Keratinocyte (primary cell): ENCODE results near the gene ADAMTS13. TPM values are rescaled to one million over a fixed set of nuclear protein-coding genes. Genes with fewer than 3 reads are reported as not detected.

Experiments used
- DNase-seq: peaks from one replicate; pipeline ENCODE4 v3.0.0-alpha.2; 2011; ENCODE audit warnings: low read depth, missing footprints, low spot score
- FAIRE-seq: peaks from 2 replicates; lab custom pipeline; 2011; peaks lifted over from hg19 to GRCh38; lab: Jason Lieb, UNC
- H2AFZ ChIP-seq: 2 replicates; pipeline ENCODE4 v1.6.0; 2012; ENCODE audit warnings: low read length, control low read depth, inconsistent platforms; ENCODE audit not compliant: control insufficient read depth
- H3K27ac ChIP-seq: 2 replicates; pipeline ENCODE4 v1.5.1; 2011; ENCODE audit warnings: low read length; ENCODE audit not compliant: control insufficient read depth, insufficient read depth
- H3K27me3 ChIP-seq: 3 replicates; pipeline ENCODE4 v1.6.0; 2011; ENCODE audit warnings: low read length; ENCODE audit not compliant: control insufficient read depth, insufficient read depth; ENCODE audit errors: extremely low read depth
- H3K36me3 ChIP-seq, 2 experiments: 2 replicates in 1 of 2; 3 replicates in 1 of 2; pipeline ENCODE4 v1.5.1; 2011; ENCODE audit warnings: low read length in 2 of 2, mild to moderate bottlenecking in 1 of 2; ENCODE audit not compliant: control insufficient read depth in 2 of 2, insufficient read depth in 2 of 2; ENCODE audit errors: extremely low read depth in 1 of 2
- H3K4me1 ChIP-seq: 3 replicates; pipeline ENCODE4 v1.5.1; 2011; ENCODE audit warnings: low read length; ENCODE audit not compliant: control insufficient read depth, insufficient read depth; ENCODE audit errors: extremely low read depth
- H3K4me2 ChIP-seq: 3 replicates; pipeline ENCODE4 v1.6.0; 2011; ENCODE audit warnings: low read depth, low read length; ENCODE audit not compliant: control insufficient read depth, insufficient read depth; ENCODE audit errors: extremely low read depth
- H3K4me3 ChIP-seq, 3 experiments: fragments of 200-600 bp in 1 of 3; sonication (generic) in 1 of 3; 2 replicates in 2 of 3; 3 replicates in 1 of 3; pipeline ENCODE4 v1.5.1; 2011 to 2016; ENCODE audit warnings: low read length in 3 of 3, mild to moderate bottlenecking in 3 of 3, control low read depth in 2 of 3, inconsistent platforms in 1 of 3, low read depth in 1 of 3, mixed read lengths in 1 of 3, mixed run types in 1 of 3, moderate library complexity in 1 of 3; ENCODE audit not compliant: control insufficient read depth in 2 of 3, insufficient read depth in 2 of 3; ENCODE audit errors: extremely low read depth in 1 of 3
- H3K79me2 ChIP-seq: 2 replicates; pipeline ENCODE4 v1.6.0; 2012; ENCODE audit warnings: low read length; ENCODE audit not compliant: control insufficient read depth, insufficient read depth
- H3K9ac ChIP-seq: 3 replicates; pipeline ENCODE4 v1.6.0; 2011; ENCODE audit warnings: low read length; ENCODE audit not compliant: control insufficient read depth, insufficient read depth; ENCODE audit errors: extremely low read depth
- H3K9me1 ChIP-seq: 3 replicates; pipeline ENCODE4 v1.6.0; 2011; ENCODE audit warnings: low read length; ENCODE audit not compliant: control insufficient read depth, insufficient read depth; ENCODE audit errors: extremely low read depth
- H3K9me3 ChIP-seq: 2 replicates; pipeline ENCODE4 v1.5.1; 2012; ENCODE audit warnings: low read depth, low read length; ENCODE audit not compliant: control insufficient read depth
- H4K20me1 ChIP-seq: 3 replicates; pipeline ENCODE4 v1.6.0; 2011; ENCODE audit warnings: low read length; ENCODE audit not compliant: control insufficient read depth, insufficient read depth; ENCODE audit errors: extremely low read depth
- CTCF ChIP-seq, 3 experiments: IDR thresholded peaks in 1 of 3; conservative IDR thresholded peaks in 1 of 3; optimal IDR thresholded peaks in 1 of 3; 2 replicates in 2 of 3; 3 replicates in 1 of 3; pipeline versions ENCODE3 to v1.5.1; 2011; ENCODE audit warnings: low read length in 3 of 3, mild to moderate bottlenecking in 3 of 3, moderate library complexity in 2 of 3, control low read depth in 1 of 3, inconsistent platforms in 1 of 3; ENCODE audit not compliant: insufficient read depth in 2 of 3; ENCODE audit errors: extremely low read depth in 1 of 3
- EZH2 ChIP-seq: IDR thresholded peaks from one replicate; pipeline ENCODE4 v1.6.1; 2012; ENCODE audit warnings: inconsistent platforms, mild to moderate bottlenecking, low read length, moderate library complexity
- dilution Hi-C: fragments of 300-500 bp; cut with MboI; formaldehyde crosslinking; loops from one replicate; pipeline ENCODE4 v1.7.0; 2020; ENCODE audit warnings: low sequenced_read_pairs; ENCODE audit not compliant: extremely low pct_ligation_motif_present
- polyA plus RNA-seq, 5 experiments: library from polyadenylated mRNA; depleted of rRNA in 3 of 5; stranded (reverse) in 3 of 5; stranded (forward) in 1 of 5; unstranded in 1 of 5; fragments of >200 nt; gene quantifications; 1 replicate in 1 of 5; 2 replicates in 3 of 5; 3 replicates in 1 of 5; pipeline versions ENCODE4 v1.2.1 to v1.2.3, GENCODE V29; 2011 to 2012; ENCODE audit warnings: missing spikeins in 2 of 5, low read depth in 1 of 5, low replicate concordance in 1 of 5

The ADAMTS13 gene
- polyA plus RNA-seq, 1 donor (not counting 4 experiments of a cell fraction or from before 2014, with no cell fraction given): 1.1 TPM

DNA sequence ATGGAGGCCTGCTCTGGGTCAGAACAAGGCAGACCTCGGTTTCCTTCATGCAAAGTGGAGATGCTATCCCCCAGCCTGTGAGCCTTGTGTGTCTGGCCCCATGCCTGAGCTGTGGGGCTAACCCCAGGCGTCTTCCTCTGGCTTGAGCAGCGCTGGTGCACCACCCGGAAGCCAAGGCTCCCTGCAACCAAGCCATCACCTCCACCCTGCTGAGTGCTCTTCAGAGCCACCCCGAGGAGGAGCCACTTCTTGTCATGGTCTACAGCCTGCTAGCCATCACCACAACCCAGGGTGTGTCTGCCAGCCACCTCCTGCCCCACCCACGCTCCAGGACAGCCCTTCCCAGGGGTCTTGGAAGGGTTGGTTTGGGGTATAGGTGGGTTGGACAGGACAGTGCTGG, 20.6 kb upstream of the ADAMTS13 start:
- Histone ChIP-seq H3K4me2 (no peak overlapping the region), H3K4me1 (no peaks in the 10 kb centered on the region), H3K79me2 (no peaks in the 10 kb centered on the region), H3K36me3 (peaks cover 8 to 12% of the 10 kb centered on the region in 2 experiments), H3K27me3 (no peaks in the 10 kb centered on the region), H3K9me1 (no peaks in the 10 kb centered on the region), H3K9ac (no peak overlapping the region), H3K27ac (no peak overlapping the region), H4K20me1 (peaks cover 4% of the 10 kb centered on the region), H3K9me3 (no peaks in the 10 kb centered on the region), H2AFZ (no peak overlapping the region), H3K4me3 (no peak overlapping the region)
- FAIRE-seq (no peak), DNase-seq (no peak)
- no peak for TF ChIP-seq EZH2
- TF ChIP-seq CTCF (optimal IDR thresholded peaks at IDR 0.05 in 1 of 3, IDR thresholded peaks at IDR 0.05 in 1 of 3, conservative IDR thresholded peaks at IDR 0.05 in 1 of 3; ENCODE audit: extremely low read depth in 1 of 3, insufficient read depth in 2 of 3, low read length in 3 of 3): no peak
- dilution Hi-C loops: no loop called here

DNA sequence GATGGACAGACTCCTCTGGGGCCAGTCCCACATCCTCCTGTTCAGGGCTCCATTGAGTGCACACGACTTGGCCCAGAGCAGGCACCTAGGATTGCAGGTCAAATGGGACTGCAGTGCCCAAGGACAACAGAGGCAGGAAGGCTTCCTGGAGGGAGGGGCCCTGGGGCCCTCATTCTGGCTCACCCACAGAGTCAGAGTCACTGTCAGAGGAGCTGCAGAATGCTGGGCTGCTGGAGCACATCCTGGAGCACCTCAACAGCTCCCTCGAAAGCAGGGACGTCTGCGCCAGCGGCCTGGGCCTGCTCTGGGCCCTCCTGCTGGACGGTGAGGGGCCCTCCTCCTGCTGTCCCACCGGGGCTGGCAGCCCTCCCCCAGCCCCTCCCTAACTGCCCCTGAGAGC, 19.5 kb upstream of the ADAMTS13 start:
- Histone ChIP-seq H3K4me1 (no peaks in the 10 kb centered on the region), H3K79me2 (no peaks in the 10 kb centered on the region), H3K4me3 (no peak overlapping the region), H3K27ac (no peak overlapping the region), H3K9me3 (no peaks in the 10 kb centered on the region), H3K36me3 (peaks cover 12 to 15% of the 10 kb centered on the region in 2 experiments), H3K9ac (no peak overlapping the region), H3K9me1 (no peaks in the 10 kb centered on the region), H4K20me1 (peaks cover 4% of the 10 kb centered on the region), H3K27me3 (no peaks in the 10 kb centered on the region), H2AFZ (no peak overlapping the region), H3K4me2 (no peak overlapping the region)
- DNase-seq (no peak), FAIRE-seq (no peak)
- no peak for TF ChIP-seq EZH2
- TF ChIP-seq CTCF (optimal IDR thresholded peaks at IDR 0.05 in 1 of 3, IDR thresholded peaks at IDR 0.05 in 1 of 3, conservative IDR thresholded peaks at IDR 0.05 in 1 of 3; ENCODE audit: extremely low read depth in 1 of 3, insufficient read depth in 2 of 3, low read length in 3 of 3): no peak
- dilution Hi-C loops: no loop called here
